T-helper 1 cell treated with Interleukin-12 subunit alpha and Interleukin-12 subunit beta and Interleukin-4 antibody, amounts not matched to agents 30 ng/mL and 1 ng/mL, for 36 hours (primary cell): Measurements from ENCODE around the gene UNKL. TPM values are rescaled to one million over a fixed set of nuclear protein-coding genes. Genes with fewer than 3 reads are reported as not detected.

ENCODE experiments used
- intact Hi-C: fragments of 100-400 bp; cut with micrococcal nuclease; formaldehyde crosslinking; loops from one replicate; pipeline ENCODE4 v1.15.1; 2024
- total RNA-seq: library from RNA; stranded (reverse); gene quantifications from 2 replicates; pipeline ENCODE4 v1.2.3, GENCODE V29; 2022

UNKL gene
- total RNA-seq, 1 donor from 2014 or later: 43.3 TPM

- intact Hi-C loops: loop anchor here (1.0 to 5.0 kb wide), 6 partner anchors 9 to 601 kb away; partner anchors contain the start of genes BAIAP3, EME2, MRPS34 and MSRB1
Observed at GRCh38 chr16:1342526-1343427, 71.7 kb downstream of the UNKL start.

GRCh38 chr16:1341495-1342420 lies 72.7 kb downstream of the UNKL start:
- intact Hi-C loops: loop anchor here (2.0 to 5.0 kb wide), 2 partner anchors 79 to 431 kb away; partner anchors contain the start of genes EME2, MRPS34, NME3 and UQCC4

GRCh38 chr16:1340730-1341494 lies 73.6 kb downstream of the UNKL start:
- intact Hi-C loops: loop anchor here (5.0 kb wide), 1 partner anchor 431 kb away; the partner anchor contains the start of genes EME2, MRPS34 and NME3

GRCh38 chr16:1338855-1339675 lies 75.4 kb downstream of the UNKL start:
- intact Hi-C loops: no loop called here

GRCh38 chr16:1338119-1338730 lies 76.3 kb downstream of the UNKL start:
- intact Hi-C loops: no loop called here

- intact Hi-C loops: no loop called here
Observed at GRCh38 chr16:1337486-1337885, 77.0 kb downstream of the UNKL start.

GRCh38 chr16:1336619-1337018 lies 77.9 kb downstream of the UNKL start:
- intact Hi-C loops: loop anchor here (1.0 kb wide), 1 partner anchor 65 kb away; no protein-coding TSS in a partner anchor

- intact Hi-C loops: loop anchor here (1.0 kb wide), 1 partner anchor 65 kb away; no protein-coding TSS in a partner anchor
Observed at GRCh38 chr16:1335996-1336395, 78.5 kb downstream of the UNKL start.

- intact Hi-C loops: no loop called here
Observed at GRCh38 chr16:1335211-1335971, 79.1 kb downstream of the UNKL start.

- intact Hi-C loops: no loop called here
Observed at GRCh38 chr16:1334739-1335138, 79.8 kb downstream of the UNKL start.

GRCh38 chr16:1333854-1334700 lies 80.4 kb downstream of the UNKL start:
- intact Hi-C loops: loop anchor here (1.0 kb wide), 2 partner anchors 9 to 24 kb away; no protein-coding TSS in a partner anchor

- intact Hi-C loops: loop anchor here (1.0 kb wide), 2 partner anchors 10 to 23 kb away; no protein-coding TSS in a partner anchor
Observed at GRCh38 chr16:1333149-1333812, 81.2 kb downstream of the UNKL start, which contains the start of gene BAIAP3. TSS of gene BAIAP3 (plus strand) at chr16:1333645. CDS start at chr16:1338550, 4,905 bp downstream.

- intact Hi-C loops: loop anchor here (1.0 kb wide), 2 partner anchors 11 to 22 kb away; no protein-coding TSS in a partner anchor
Observed at GRCh38 chr16:1332618-1333148, 81.8 kb downstream of the UNKL start.

GRCh38 chr16:1331712-1332617 lies 82.5 kb downstream of the UNKL start:
- intact Hi-C loops: no loop called here

- intact Hi-C loops: no loop called here
Observed at GRCh38 chr16:1330931-1331711, 83.4 kb downstream of the UNKL start.
